ENCODE results near the gene CCT7. TPM values are rescaled to one million over a fixed set of nuclear protein-coding genes. Genes with fewer than 3 reads are reported as not detected.

CCT7 gene
- total and polyA plus RNA-seq, 2 experiments from 2014 or later = 287 to 642 TPM

- peaks cover 10% of the 10 kb centered on the region; the same call in 1 of the 2 replicates for H3K27me3 ChIP-seq (ENCODE audit: insufficient read depth)
- H3K4me3 ChIP-seq = no peak overlapping the region
- H3K36me3 ChIP-seq (ENCODE audit: insufficient read depth) = no peaks in the 10 kb centered on the region
- no peaks in the 10 kb centered on the region for H4K20me1 ChIP-seq (replicated peaks; ENCODE audit: insufficient read depth)
- peaks cover 13% of the 10 kb centered on the region for H3K79me2 ChIP-seq (replicated peaks; ENCODE audit: insufficient read depth)
- no peak overlapping the region for H3K4me2 ChIP-seq
- DNase-seq (ENCODE audit: low spot score) (no peak), ATAC-seq (no peak)
- Mint-ChIP-seq H3K27me3 (ENCODE audit: insufficient read depth, low read depth, poor library complexity) (peaks cover 8% of the 10 kb centered on the region), H3K4me1 (peaks cover 23% of the 10 kb centered on the region), H3K9me3 (no peaks in the 10 kb centered on the region), H3K4me3 (no peak overlapping the region), H3K27ac (no peak overlapping the region), H3K36me3 (ENCODE audit: low read depth) (no peaks in the 10 kb centered on the region)
- no peaks in the 10 kb centered on the region for H3K9me2 ChIP-seq (ENCODE audit: insufficient read depth)
- TF ChIP-seq EZH2phosphoT487 (IDR thresholded peaks at IDR 0.05; ENCODE audit: unreplicated experiment) (no peak), EZH2 (IDR thresholded peaks at IDR 0.05; ENCODE audit: low read depth, unreplicated experiment) (no peak), NANOG (IDR thresholded peaks at IDR 0.05; ENCODE audit: borderline replicate concordance) (no peak), JUNB (IDR thresholded peaks at IDR 0.05; ENCODE audit: unreplicated experiment) (no peak)
- no peak overlapping the region for H3K27ac ChIP-seq (ENCODE audit: low read depth)
- H3K4me1 ChIP-seq (ENCODE audit: insufficient read depth) = peaks cover 11% of the 10 kb centered on the region; the same call in 1 of the 2 replicates
- no peaks in the 10 kb centered on the region for H3F3A ChIP-seq (replicated peaks; ENCODE audit: low read depth)
- no peak overlapping the region for H2AFZ ChIP-seq
Observed at GRCh38 chr2:73210696-73211095, 23.4 kb upstream of the CCT7 start.

- ATAC-seq (no peak), DNase-seq (ENCODE audit: low spot score) (no peak)
- H3K4me3 Mint-ChIP-seq = no peak overlapping the region
- Histone ChIP-seq H3F3A (replicated peaks; ENCODE audit: low read depth) (no peaks in the 10 kb centered on the region), H3K9me2 (ENCODE audit: insufficient read depth) (no peaks in the 10 kb centered on the region), H3K4me3 (no peak overlapping the region), H3K27me3 (ENCODE audit: insufficient read depth) (peaks cover 4% of the 10 kb centered on the region; the same call in 1 of the 2 replicates), H4K20me1 (replicated peaks; ENCODE audit: insufficient read depth) (peaks cover 2% of the 10 kb centered on the region), H3K36me3 (ENCODE audit: insufficient read depth) (no peaks in the 10 kb centered on the region), H3K79me2 (replicated peaks; ENCODE audit: insufficient read depth) (peaks cover 27% of the 10 kb centered on the region), H3K4me1 (ENCODE audit: insufficient read depth) (peaks cover 11% of the 10 kb centered on the region; the same call in 1 of the 2 replicates), H3K27ac (ENCODE audit: low read depth) (no peak overlapping the region), H3K4me2 (no peak overlapping the region), H2AFZ (no peak overlapping the region)
- peaks cover 8% of the 10 kb centered on the region for H3K27me3 Mint-ChIP-seq (ENCODE audit: insufficient read depth, low read depth, poor library complexity)
- no peak overlapping the region for H3K27ac Mint-ChIP-seq
- H3K36me3 Mint-ChIP-seq (ENCODE audit: low read depth) = no peaks in the 10 kb centered on the region
- H3K4me1 Mint-ChIP-seq = peaks cover 23% of the 10 kb centered on the region
- no peaks in the 10 kb centered on the region for H3K9me3 Mint-ChIP-seq
- TF ChIP-seq, protein P1, sequence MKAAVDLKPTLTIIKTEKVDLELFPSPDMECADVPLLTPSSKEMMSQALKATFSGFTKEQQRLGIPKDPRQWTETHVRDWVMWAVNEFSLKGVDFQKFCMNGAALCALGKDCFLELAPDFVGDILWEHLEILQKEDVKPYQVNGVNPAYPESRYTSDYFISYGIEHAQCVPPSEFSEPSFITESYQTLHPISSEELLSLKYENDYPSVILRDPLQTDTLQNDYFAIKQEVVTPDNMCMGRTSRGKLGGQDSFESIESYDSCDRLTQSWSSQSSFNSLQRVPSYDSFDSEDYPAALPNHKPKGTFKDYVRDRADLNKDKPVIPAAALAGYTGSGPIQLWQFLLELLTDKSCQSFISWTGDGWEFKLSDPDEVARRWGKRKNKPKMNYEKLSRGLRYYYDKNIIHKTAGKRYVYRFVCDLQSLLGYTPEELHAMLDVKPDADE (IDR thresholded peaks at IDR 0.05) = no peak
- TF ChIP-seq EZH2 (IDR thresholded peaks at IDR 0.05; ENCODE audit: low read depth, unreplicated experiment) (no peak), JUNB (IDR thresholded peaks at IDR 0.05; ENCODE audit: unreplicated experiment) (no peak), EZH2phosphoT487 (IDR thresholded peaks at IDR 0.05; ENCODE audit: unreplicated experiment) (no peak), STAT1 (IDR thresholded peaks at IDR 0.05; ENCODE audit: unreplicated experiment) (no peak), CREB1 (CRISPR knock-in tag; IDR thresholded peaks at IDR 0.05; ENCODE audit: low read depth) (no peak), ZNF462 (CRISPR knock-in tag; IDR thresholded peaks at IDR 0.05) (no peak), ZNF114 (CRISPR knock-in tag; IDR thresholded peaks at IDR 0.05) (no peak), ZNF331 (CRISPR knock-in tag; IDR thresholded peaks at IDR 0.05; ENCODE audit: low read depth) (no peak), POLR2AphosphoS5 (IDR thresholded peaks at IDR 0.05; ENCODE audit: low read depth) (no peak), NANOG (IDR thresholded peaks at IDR 0.05; ENCODE audit: borderline replicate concordance) (no peak)
- TF ChIP-seq, protein P2, sequence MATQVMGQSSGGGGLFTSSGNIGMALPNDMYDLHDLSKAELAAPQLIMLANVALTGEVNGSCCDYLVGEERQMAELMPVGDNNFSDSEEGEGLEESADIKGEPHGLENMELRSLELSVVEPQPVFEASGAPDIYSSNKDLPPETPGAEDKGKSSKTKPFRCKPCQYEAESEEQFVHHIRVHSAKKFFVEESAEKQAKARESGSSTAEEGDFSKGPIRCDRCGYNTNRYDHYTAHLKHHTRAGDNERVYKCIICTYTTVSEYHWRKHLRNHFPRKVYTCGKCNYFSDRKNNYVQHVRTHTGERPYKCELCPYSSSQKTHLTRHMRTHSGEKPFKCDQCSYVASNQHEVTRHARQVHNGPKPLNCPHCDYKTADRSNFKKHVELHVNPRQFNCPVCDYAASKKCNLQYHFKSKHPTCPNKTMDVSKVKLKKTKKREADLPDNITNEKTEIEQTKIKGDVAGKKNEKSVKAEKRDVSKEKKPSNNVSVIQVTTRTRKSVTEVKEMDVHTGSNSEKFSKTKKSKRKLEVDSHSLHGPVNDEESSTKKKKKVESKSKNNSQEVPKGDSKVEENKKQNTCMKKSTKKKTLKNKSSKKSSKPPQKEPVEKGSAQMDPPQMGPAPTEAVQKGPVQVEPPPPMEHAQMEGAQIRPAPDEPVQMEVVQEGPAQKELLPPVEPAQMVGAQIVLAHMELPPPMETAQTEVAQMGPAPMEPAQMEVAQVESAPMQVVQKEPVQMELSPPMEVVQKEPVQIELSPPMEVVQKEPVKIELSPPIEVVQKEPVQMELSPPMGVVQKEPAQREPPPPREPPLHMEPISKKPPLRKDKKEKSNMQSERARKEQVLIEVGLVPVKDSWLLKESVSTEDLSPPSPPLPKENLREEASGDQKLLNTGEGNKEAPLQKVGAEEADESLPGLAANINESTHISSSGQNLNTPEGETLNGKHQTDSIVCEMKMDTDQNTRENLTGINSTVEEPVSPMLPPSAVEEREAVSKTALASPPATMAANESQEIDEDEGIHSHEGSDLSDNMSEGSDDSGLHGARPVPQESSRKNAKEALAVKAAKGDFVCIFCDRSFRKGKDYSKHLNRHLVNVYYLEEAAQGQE (IDR thresholded peaks at IDR 0.05; ENCODE audit: unreplicated experiment) = no peak
Observed at GRCh38 chr2:73212098-73212447, 22.0 kb upstream of the CCT7 start.
